ENCODE measurements around the gene EPB41L2.

GRCh38 chr6:130961148-130961547 lies 101.9 kb downstream of the EPB41L2 start:
- TF ChIP-seq POLR2AphosphoS5 (IDR thresholded peaks at IDR 0.05; ENCODE audit: borderline replicate concordance, low read depth, low read length), result no peak
- no peak for TF ChIP-seq EZH2 (IDR thresholded peaks at IDR 0.05)
- TF ChIP-seq FOXP2 (optimal IDR thresholded peaks at IDR 0.05; ENCODE audit: control extremely low read depth, extremely low read length, insufficient read depth), result no peak

Data from SK-N-MC (cell line).